ENCODE results near the gene CARS1. TPM values are rescaled to one million over a fixed set of nuclear protein-coding genes. Genes with fewer than 3 reads are reported as not detected.

CARS1 gene
- total RNA-seq (2014; rRNA removed; shearing (Covaris generic)): 57.2 and 60.4 TPM in 2 replicates

- DNase-seq (ENCODE audit: low spot score): peak; percentile 92
These were observed at the start of gene CARS1 for GRCh38 chr11:3057069-3057963. Gene CARS1 (minus strand): TSS chr11:3057423. CDS start chr11:3057367, 56 bp downstream.

GRCh38 chr11:3105791-3106735 lies 48.8 kb upstream of the CARS1 start:
- no peak for DNase-seq (ENCODE audit: low spot score)

GRCh38 chr11:3104961-3105790 lies 48.0 kb upstream of the CARS1 start:
- no peak for DNase-seq (ENCODE audit: low spot score)

DNA sequence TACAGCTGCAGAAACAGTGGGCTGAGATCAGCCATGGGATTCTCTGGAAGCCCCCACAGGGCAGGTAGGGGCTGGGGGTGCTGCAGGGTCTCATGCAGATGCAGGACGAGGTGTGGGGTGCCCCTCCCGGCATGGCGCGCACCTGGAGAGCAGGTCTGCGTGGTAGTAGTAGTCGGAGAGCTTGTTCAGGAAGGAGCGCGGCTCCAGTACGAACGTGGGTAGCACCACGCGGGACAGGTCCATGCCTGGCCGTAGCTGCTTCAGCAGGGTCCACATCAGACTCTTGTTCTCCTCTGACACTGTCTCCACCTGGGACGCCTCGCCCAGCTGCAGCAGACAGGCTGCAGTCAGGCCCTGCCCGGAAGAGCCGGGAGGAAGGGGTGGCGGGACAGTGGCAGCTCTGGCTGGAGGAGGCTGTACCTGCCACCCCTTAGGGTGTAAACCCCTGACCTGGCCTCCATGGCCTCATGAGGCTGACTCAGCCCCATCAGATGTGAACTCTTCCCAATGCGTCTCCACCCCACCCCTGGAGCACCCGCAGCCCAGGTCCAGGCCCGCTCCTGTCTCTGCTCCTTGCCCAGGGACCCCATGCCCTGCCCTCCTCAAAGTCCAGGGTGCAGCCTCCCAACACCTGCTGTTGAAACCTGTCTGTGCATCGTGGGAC lies 47.0 kb upstream of the CARS1 start:
- no peak for DNase-seq (ENCODE audit: low spot score)

- DNase-seq (ENCODE audit: low spot score): no peak
These were observed 45.9 kb upstream of the CARS1 start for GRCh38 chr11:3103076-3103475.

GRCh38 chr11:3102641-3102921 lies 45.4 kb upstream of the CARS1 start:
- DNase-seq (ENCODE audit: low spot score): no peak

- no peak for DNase-seq (ENCODE audit: low spot score)
These were observed 44.9 kb upstream of the CARS1 start for GRCh38 chr11:3101921-3102640.

GRCh38 chr11:3099178-3099577 lies 42.0 kb upstream of the CARS1 start:
- no peak for DNase-seq (ENCODE audit: low spot score)

GRCh38 chr11:3096909-3097530 lies 39.8 kb upstream of the CARS1 start:
- no peak for DNase-seq (ENCODE audit: low spot score)

DNA sequence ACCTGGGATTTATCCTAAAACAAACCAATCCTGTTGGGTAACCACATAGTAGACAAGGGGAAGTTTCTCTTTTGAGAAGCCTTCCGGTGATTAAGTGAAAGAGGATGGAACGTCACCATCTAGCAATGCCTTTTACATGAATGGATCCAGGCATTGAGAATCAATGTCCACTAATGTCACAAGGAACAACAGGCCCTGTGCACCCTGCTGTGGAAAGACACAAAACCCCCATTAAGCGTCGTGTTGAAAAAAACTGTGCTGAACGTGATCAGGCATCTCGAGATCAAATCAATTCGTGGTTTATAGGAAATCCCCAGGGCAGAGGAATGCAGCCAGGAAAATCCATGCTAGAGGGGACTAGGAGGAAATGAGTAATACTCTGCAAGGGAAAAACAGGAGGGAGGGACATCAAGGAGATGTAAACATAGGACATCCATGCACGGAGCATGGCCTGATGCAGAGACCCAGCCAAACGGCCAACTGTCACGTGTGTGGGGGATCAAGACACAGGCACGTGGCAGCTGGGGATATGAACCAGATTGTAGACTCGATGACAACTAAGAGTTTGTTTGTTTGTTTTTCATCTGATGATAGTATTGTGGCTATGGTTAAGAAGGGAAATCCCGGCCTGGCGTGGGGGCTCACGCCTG lies 38.6 kb upstream of the CARS1 start:
- DNase-seq (ENCODE audit: low spot score): peak; percentile 92

DNA sequence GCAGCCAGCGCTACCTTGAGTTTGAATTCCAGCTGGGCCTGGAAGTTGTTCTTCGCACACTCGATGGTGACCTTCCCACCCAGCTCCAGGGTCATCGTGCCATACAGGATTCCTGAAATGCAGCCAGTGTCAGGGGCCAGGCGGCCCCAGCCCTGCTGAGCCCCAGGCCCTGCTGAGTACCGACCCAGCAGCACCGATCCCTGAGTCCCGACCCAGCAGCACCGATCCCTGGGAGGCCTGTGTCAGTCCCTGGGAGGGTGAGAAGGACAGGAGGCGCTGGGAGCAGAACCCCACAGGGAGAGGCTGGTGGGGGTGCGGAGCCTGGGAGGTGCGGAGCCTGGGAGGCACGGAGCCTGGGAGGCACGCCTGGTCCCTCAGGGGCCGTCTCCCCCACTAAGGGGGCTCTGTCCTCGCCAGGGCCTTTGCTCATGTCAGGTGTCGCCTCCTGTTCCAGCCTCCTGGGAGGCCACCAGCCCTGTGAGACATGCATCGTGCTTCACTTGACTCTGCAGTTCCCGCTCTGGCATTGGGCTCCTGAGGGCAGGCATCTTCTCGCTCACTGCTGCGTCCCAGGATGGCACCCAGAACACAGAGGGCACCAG lies 37.1 kb upstream of the CARS1 start:
- no peak for DNase-seq (ENCODE audit: low spot score)

GRCh38 chr11:3093281-3094191 lies 36.3 kb upstream of the CARS1 start:
- DNase-seq (ENCODE audit: low spot score): peak; percentile 32

DNA sequence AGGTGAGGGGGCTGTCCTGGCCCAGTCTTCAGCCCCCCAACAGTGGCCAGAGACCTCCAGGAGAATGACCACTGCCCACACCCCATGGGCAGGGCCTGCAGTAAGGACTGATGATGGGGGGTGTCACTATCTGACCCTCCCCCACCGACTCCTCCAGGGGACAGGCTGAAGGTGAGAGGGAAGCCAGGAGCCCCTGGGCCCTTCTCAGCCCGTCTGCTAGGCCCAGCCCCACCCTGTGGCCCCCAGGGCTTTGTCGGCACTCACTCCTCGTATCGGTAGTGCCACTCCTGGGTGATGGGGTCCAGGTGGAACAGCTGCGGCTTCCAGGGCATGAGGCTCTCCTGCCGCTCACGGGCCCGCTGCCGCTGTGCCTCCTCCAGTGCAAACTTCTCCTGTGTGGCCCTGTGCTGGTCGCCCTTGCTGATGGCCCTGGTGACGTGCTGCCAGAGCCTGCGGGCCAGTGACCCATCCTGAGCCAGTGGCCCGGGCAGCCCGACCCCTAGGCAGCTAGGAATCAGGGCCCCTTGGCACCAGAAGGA lies 35.4 kb upstream of the CARS1 start:
- no peak for DNase-seq (ENCODE audit: low spot score)

DNA sequence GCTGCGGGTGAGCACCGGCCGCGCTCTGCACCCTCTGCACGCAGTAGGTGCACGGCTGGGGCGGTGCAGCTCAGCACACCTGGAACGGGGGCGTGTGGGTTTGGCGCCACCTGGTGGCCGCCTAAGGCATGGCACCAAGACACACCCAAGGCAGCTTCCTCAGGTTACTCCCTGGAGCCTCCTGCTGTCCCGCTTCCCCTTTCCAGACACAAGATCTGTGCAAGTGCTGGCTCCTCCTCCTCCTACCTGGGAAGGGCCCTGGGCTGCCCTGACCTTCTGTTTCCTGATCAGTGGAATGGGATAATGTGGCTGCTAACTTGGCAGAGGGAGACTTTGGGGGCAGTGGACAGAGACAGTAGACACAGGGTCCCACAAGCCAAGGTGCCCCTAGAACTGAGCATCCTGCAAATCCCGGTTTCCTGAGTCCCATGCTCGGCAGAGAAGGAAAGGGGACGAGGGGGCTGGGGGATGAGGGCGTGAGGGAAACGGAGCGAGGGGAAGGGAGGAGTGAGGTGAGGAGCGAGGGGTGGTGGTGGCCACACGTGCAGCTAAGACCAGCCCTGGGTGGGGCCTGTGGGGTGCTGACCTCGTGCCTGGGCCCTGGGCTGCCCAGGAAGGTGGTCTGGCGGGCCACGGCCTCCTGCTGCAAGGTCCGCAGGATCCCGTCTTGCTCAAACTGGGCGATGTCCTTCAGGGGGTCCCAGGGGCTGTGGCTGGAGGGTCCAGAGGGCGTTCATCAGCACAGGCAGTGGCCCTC lies 34.8 kb upstream of the CARS1 start:
- DNase-seq (ENCODE audit: low spot score): peak; percentile 83

GRCh38 chr11:3091081-3091845 lies 34.0 kb upstream of the CARS1 start:
- no peak for DNase-seq (ENCODE audit: low spot score)
